ENCODE measurements around the gene RAD52. TPM values are rescaled to one million over a fixed set of nuclear protein-coding genes. Genes with fewer than 3 reads are reported as not detected.

RAD52 gene
- 35.4 TPM for polyA plus RNA-seq (2013, experiment 1 of 4)
- polyA plus RNA-seq (2013, experiment 2 of 4): 26.7 TPM
- 25.8 TPM for polyA plus RNA-seq (2013, experiment 3 of 4)
- polyA plus RNA-seq (2013, experiment 4 of 4): 33.2 TPM

GRCh38 chr12:949453-950191 lies at the start of gene RAD52:
TSS of gene RAD52 (minus strand) at chr12:949694. CDS start at chr12:933058, 16,636 bp downstream.
- H3K4me1 ChIP-seq (ENCODE audit: control insufficient read depth, insufficient read depth, low read length): no peaks in the 10 kb centered on the region
- H3K9me3 ChIP-seq (ENCODE audit: control insufficient read depth, low read length): no peaks in the 10 kb centered on the region
- peak within 1 kb of the TSS; percentile 96 for H3K4me3 ChIP-seq (ENCODE audit: insufficient read depth, low read depth, low read length)
- WGBS, 2 experiments: 3 to 4% methylated on average over 58 of the region's 58 CpGs
- H3K27me3 ChIP-seq (ENCODE audit: control insufficient read depth, insufficient read depth, low read length, poor library complexity, severe bottlenecking): no peaks in the 10 kb centered on the region
- H3K36me3 ChIP-seq (ENCODE audit: control insufficient read depth, insufficient read depth, low read length): no peaks in the 10 kb centered on the region
- peak within 1 kb of the TSS; percentile 97 for H3K27ac ChIP-seq (ENCODE audit: insufficient read depth, low read depth, low read length, poor library complexity, severe bottlenecking)

GRCh38 chr12:998020-998874 lies 48.8 kb upstream of the RAD52 start:
- Histone ChIP-seq H3K27me3 (ENCODE audit: control insufficient read depth, insufficient read depth, low read length, poor library complexity, severe bottlenecking) (no peaks in the 10 kb centered on the region), H3K4me1 (ENCODE audit: control insufficient read depth, insufficient read depth, low read length) (peaks cover under 1% of the 10 kb centered on the region), H3K36me3 (ENCODE audit: control insufficient read depth, insufficient read depth, low read length) (no peaks in the 10 kb centered on the region), H3K9me3 (ENCODE audit: control insufficient read depth, low read length) (no peaks in the 10 kb centered on the region), H3K4me3 (ENCODE audit: insufficient read depth, low read depth, low read length) (no peak overlapping the region), H3K27ac (ENCODE audit: insufficient read depth, low read depth, low read length, poor library complexity, severe bottlenecking) (no peak overlapping the region)
- WGBS, 2 experiments: 94 to 97% methylated on average over 5 to 6 of the region's 6 CpGs

GRCh38 chr12:997505-997904 lies 48.0 kb upstream of the RAD52 start:
- 88 to 98% methylated on average over 1 of the region's 1 CpG for WGBS, 2 experiments
- Histone ChIP-seq H3K4me3 (ENCODE audit: insufficient read depth, low read depth, low read length) (no peak overlapping the region), H3K27ac (ENCODE audit: insufficient read depth, low read depth, low read length, poor library complexity, severe bottlenecking) (no peak overlapping the region), H3K9me3 (ENCODE audit: control insufficient read depth, low read length) (no peaks in the 10 kb centered on the region), H3K4me1 (ENCODE audit: control insufficient read depth, insufficient read depth, low read length) (no peaks in the 10 kb centered on the region), H3K27me3 (ENCODE audit: control insufficient read depth, insufficient read depth, low read length, poor library complexity, severe bottlenecking) (no peaks in the 10 kb centered on the region), H3K36me3 (ENCODE audit: control insufficient read depth, insufficient read depth, low read length) (no peaks in the 10 kb centered on the region)

- 94 to 95% methylated on average over 4 of the region's 4 CpGs for WGBS, 2 experiments
These were observed 47.4 kb upstream of the RAD52 start for GRCh38 chr12:996881-997280.

GRCh38 chr12:992647-993046 lies 43.2 kb upstream of the RAD52 start:
- Histone ChIP-seq H3K36me3 (ENCODE audit: control insufficient read depth, insufficient read depth, low read length) (no peaks in the 10 kb centered on the region), H3K4me3 (ENCODE audit: insufficient read depth, low read depth, low read length) (peak overlapping the region; percentile 84), H3K27me3 (ENCODE audit: control insufficient read depth, insufficient read depth, low read length, poor library complexity, severe bottlenecking) (no peaks in the 10 kb centered on the region), H3K4me1 (ENCODE audit: control insufficient read depth, insufficient read depth, low read length) (peaks cover 13% of the 10 kb centered on the region), H3K27ac (ENCODE audit: insufficient read depth, low read depth, low read length, poor library complexity, severe bottlenecking) (no peak overlapping the region), H3K9me3 (ENCODE audit: control insufficient read depth, low read length) (no peaks in the 10 kb centered on the region)
- 100% methylated on average over 1 of the region's 1 CpG; no CpG with 5 or more reads in 1 of the 2 experiments for WGBS, 2 experiments

More at GRCh38 chr12:996881-997280, 47.4 kb upstream of the RAD52 start:
- Histone ChIP-seq H3K4me1 (ENCODE audit: control insufficient read depth, insufficient read depth, low read length) (no peaks in the 10 kb centered on the region), H3K4me3 (ENCODE audit: insufficient read depth, low read depth, low read length) (no peak overlapping the region), H3K27me3 (ENCODE audit: control insufficient read depth, insufficient read depth, low read length, poor library complexity, severe bottlenecking) (no peaks in the 10 kb centered on the region), H3K36me3 (ENCODE audit: control insufficient read depth, insufficient read depth, low read length) (no peaks in the 10 kb centered on the region), H3K27ac (ENCODE audit: insufficient read depth, low read depth, low read length, poor library complexity, severe bottlenecking) (no peak overlapping the region), H3K9me3 (ENCODE audit: control insufficient read depth, low read length) (no peaks in the 10 kb centered on the region)

GRCh38 chr12:991350-992333 lies 42.1 kb upstream of the RAD52 start:
- Histone ChIP-seq H3K4me3 (ENCODE audit: insufficient read depth, low read depth, low read length) (peak overlapping the region; percentile 84), H3K36me3 (ENCODE audit: control insufficient read depth, insufficient read depth, low read length) (no peaks in the 10 kb centered on the region), H3K4me1 (ENCODE audit: control insufficient read depth, insufficient read depth, low read length) (peaks cover 13% of the 10 kb centered on the region), H3K27me3 (ENCODE audit: control insufficient read depth, insufficient read depth, low read length, poor library complexity, severe bottlenecking) (no peaks in the 10 kb centered on the region), H3K27ac (ENCODE audit: insufficient read depth, low read depth, low read length, poor library complexity, severe bottlenecking) (peak overlapping the region; percentile 44), H3K9me3 (ENCODE audit: control insufficient read depth, low read length) (no peaks in the 10 kb centered on the region)
- WGBS, 2 experiments: 1% methylated on average over 47 to 48 of the region's 48 CpGs

- peak within 1 kb of the TSS; percentile 84 for H3K4me3 ChIP-seq (ENCODE audit: insufficient read depth, low read depth, low read length)
- no peaks in the 10 kb centered on the region for H3K27me3 ChIP-seq (ENCODE audit: control insufficient read depth, insufficient read depth, low read length, poor library complexity, severe bottlenecking)
- H3K36me3 ChIP-seq (ENCODE audit: control insufficient read depth, insufficient read depth, low read length): no peaks in the 10 kb centered on the region
- no peaks in the 10 kb centered on the region for H3K9me3 ChIP-seq (ENCODE audit: control insufficient read depth, low read length)
- H3K4me1 ChIP-seq (ENCODE audit: control insufficient read depth, insufficient read depth, low read length): peaks cover 13% of the 10 kb centered on the region
- 0% methylated on average over 87 of the region's 87 CpGs for WGBS, 2 experiments
- H3K27ac ChIP-seq (ENCODE audit: insufficient read depth, low read depth, low read length, poor library complexity, severe bottlenecking): peak within 1 kb of the TSS; percentile 91
These were observed 41.3 kb upstream of the RAD52 start, which contains the start of gene ERC1 for GRCh38 chr12:990661-991349. TSS of gene ERC1 (plus strand) at chr12:991223. CDS start at chr12:1027904, 36,681 bp downstream.

GRCh38 chr12:989751-990660 lies 40.5 kb upstream of the RAD52 start:
- peak overlapping the region; percentile 91 for H3K27ac ChIP-seq (ENCODE audit: insufficient read depth, low read depth, low read length, poor library complexity, severe bottlenecking)
- H3K9me3 ChIP-seq (ENCODE audit: control insufficient read depth, low read length): no peaks in the 10 kb centered on the region
- WGBS, 2 experiments: 8 to 12% methylated on average over 38 to 40 of the region's 40 CpGs
- no peaks in the 10 kb centered on the region for H3K36me3 ChIP-seq (ENCODE audit: control insufficient read depth, insufficient read depth, low read length)
- peaks cover 13% of the 10 kb centered on the region for H3K4me1 ChIP-seq (ENCODE audit: control insufficient read depth, insufficient read depth, low read length)
- H3K4me3 ChIP-seq (ENCODE audit: insufficient read depth, low read depth, low read length): peak overlapping the region; percentile 84
- no peaks in the 10 kb centered on the region for H3K27me3 ChIP-seq (ENCODE audit: control insufficient read depth, insufficient read depth, low read length, poor library complexity, severe bottlenecking)

Data from ectodermal cell (in vitro differentiated cells).